Amygdala (tissue), 56 donors: ENCODE measurements around the gene COQ2.
"Not testable (repeated sequence)": the region's sequence is repeated elsewhere in the genome, so short reads cannot be mapped to it uniquely, and the experiment has no call there.

Experiments used
- DNase-seq, 56 donors: peaks; one replicate each; lab custom pipeline; 2025; lab: John Stamatoyannopoulos, UW

COQ2 gene

GRCh38 chr4:83284193-83285054, at the start of gene COQ2:
TSS of gene COQ2 (minus strand) at chr4:83284798. CDS start at chr4:83284764, 34 bp downstream.
- DNase-seq: peak; percentile 76 to 98 (median 93)

- DNase-seq: no peak
These were observed 47.4 kb upstream of the COQ2 start for GRCh38 chr4:83331956-83332355.

GRCh38 chr4:83329521-83330110, 45.0 kb upstream of the COQ2 start:
- no peak for DNase-seq

- DNase-seq: no peak
These were observed 44.1 kb upstream of the COQ2 start for GRCh38 chr4:83328521-83329187.

GRCh38 chr4:83326546-83326945, 41.9 kb upstream of the COQ2 start:
- DNase-seq: no peak

GRCh38 chr4:83325306-83325705, 40.7 kb upstream of the COQ2 start:
- DNase-seq: not testable (repeated sequence)

- DNase-seq: no peak
These were observed 38.5 kb upstream of the COQ2 start for GRCh38 chr4:83323136-83323535.

- DNase-seq: peak in 30 of 56 donors; percentile 1 to 55 (median 12)
These were observed 36.0 kb upstream of the COQ2 start for GRCh38 chr4:83320548-83320947.

- no peak for DNase-seq
These were observed 34.1 kb upstream of the COQ2 start for GRCh38 chr4:83318666-83319065.

- DNase-seq: no peak
These were observed 33.1 kb upstream of the COQ2 start for GRCh38 chr4:83317671-83318070.

GRCh38 chr4:83316459-83317165, 32.0 kb upstream of the COQ2 start:
- no peak for DNase-seq

- no peak for DNase-seq
These were observed 30.8 kb upstream of the COQ2 start for GRCh38 chr4:83315341-83315870.

GRCh38 chr4:83308672-83309071, 24.1 kb upstream of the COQ2 start:
- no peak for DNase-seq

GRCh38 chr4:83307920-83308319, 23.3 kb upstream of the COQ2 start:
- DNase-seq: no peak

GRCh38 chr4:83305187-83305586, 20.6 kb upstream of the COQ2 start:
- DNase-seq: no peak

GRCh38 chr4:83297548-83298260, 13.1 kb upstream of the COQ2 start:
- DNase-seq: no peak

- DNase-seq: no peak
These were observed 8.9 kb upstream of the COQ2 start for GRCh38 chr4:83293305-83294046.

GRCh38 chr4:83290059-83290774, 5.6 kb upstream of the COQ2 start:
- DNase-seq: not testable (repeated sequence)
